GM21576 (cell line): ENCODE data around the gene ACOT7.
"Not testable (repeated sequence)": the region's sequence is repeated elsewhere in the genome, so short reads cannot be mapped to it uniquely, and the experiment has no call there.

ENCODE experiments used
- ATAC-seq: cut with Tn5 transposase; IDR thresholded peaks from one replicate; pipeline ENCODE4 v1.9.1; 2021; ENCODE audit warnings: mild to moderate bottlenecking, moderate library complexity; ENCODE audit not compliant: unreplicated experiment

Gene ACOT7

DNA sequence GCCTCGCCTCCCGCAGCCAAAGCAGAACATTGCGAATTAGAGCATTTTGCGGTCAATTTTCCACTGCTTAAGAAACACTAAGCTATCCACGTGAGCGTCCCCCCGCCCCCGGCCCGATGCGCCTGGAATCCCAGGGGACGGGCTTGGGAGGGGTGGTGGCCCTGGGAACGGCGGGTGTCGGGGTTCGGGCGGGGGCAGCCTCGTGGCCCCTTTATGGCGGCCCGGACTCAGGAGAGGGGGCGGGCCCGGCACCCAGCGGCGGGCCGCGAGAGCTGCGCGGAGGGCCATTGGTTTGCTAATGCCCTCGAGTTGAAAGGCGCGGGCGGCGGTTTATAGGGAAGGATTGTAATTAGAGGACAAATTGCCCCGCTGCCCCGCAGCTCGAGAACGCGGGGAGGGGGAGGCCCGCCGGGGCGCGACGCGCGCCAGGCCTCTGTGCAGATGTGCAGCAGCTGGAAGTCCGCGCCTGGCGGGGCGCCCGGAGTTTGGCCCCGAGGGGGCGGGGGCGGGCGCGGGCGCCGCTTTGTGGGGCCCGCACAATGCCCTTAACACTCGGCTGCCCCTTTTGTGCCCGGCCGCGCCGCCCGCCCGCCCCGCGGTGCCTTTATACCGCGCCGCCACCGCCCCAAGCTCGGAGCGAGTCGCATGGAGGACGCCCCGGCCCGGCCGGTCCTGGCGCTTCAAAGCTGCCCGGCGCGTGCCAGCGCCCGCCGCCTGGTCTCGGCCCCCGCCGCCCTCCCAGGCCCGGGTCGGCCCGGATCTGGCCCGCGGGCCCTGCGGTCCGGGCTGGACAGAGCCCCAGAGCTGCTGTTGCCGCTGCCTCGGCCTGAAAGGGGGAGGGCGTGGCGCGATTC lies 151.5 kb downstream of the ACOT7 start:
- ATAC-seq: no peak

GRCh38 chr1:6241107-6241886 lies 152.3 kb downstream of the ACOT7 start:
- no peak for ATAC-seq

GRCh38 chr1:6239950-6240768 lies 153.4 kb downstream of the ACOT7 start:
- ATAC-seq: no peak

GRCh38 chr1:6239213-6239752 lies 154.3 kb downstream of the ACOT7 start:
- no peak for ATAC-seq

GRCh38 chr1:6237093-6237492 lies 156.5 kb downstream of the ACOT7 start:
- ATAC-seq: no peak

- ATAC-seq: peak; percentile 31
These were observed 158.3 kb downstream of the ACOT7 start for GRCh38 chr1:6235296-6235677.

DNA sequence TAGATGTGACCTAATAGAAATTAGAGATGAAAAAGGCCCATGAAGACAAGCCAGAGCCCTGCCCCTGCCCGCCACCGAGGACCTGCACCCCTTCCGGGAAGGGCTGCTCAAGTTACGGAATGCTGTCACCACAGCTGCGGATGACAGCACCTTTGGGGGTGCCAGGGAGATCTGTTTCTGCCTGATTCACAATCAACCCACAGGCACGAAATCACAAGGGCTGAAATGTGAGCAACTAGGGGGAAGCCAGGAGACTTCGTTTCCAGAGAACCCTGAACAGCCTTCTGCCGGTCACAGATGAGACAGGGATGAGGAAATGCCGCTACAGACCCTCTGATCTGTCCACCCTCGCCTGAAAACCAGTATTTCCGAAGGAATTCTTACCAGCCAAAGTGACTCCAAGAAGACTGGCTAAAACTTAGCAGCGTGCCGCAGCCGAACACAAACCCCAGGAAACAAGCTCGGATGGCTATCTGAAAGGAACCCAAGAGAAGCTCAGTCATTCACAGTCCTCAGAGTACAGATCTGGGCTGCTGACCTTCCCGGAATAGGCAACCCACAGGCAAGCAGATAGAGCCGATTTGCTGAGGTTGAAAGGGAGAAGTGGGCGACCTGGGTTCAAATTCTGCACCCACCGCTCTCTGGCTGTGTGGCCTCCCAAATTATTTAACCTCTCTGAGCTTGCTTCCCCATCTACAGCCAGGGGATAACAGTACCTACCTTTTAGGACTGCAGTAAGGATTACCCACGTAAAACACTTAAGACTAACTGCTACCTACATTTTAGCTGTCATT lies 158.9 kb downstream of the ACOT7 start:
- no peak for ATAC-seq

DNA sequence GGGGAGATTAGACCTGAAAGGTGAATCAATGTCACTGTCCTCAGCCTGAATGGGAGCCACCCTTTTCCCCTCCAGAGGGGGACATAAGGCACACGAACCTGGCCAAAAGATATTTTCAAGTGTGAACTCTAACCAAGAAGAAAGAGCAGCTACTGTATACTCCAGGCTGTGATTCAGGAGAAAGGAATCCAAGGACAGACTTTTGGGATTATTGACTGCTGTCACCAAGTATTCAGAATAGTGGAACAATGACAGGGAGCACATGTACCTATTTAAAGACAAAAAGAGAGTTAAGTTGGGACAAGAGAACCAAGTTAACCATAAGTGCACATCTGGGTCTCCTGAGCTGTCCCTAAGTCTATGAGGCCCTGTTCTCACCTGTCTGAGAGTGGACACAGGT lies 160.2 kb downstream of the ACOT7 start:
- ATAC-seq: no peak

DNA sequence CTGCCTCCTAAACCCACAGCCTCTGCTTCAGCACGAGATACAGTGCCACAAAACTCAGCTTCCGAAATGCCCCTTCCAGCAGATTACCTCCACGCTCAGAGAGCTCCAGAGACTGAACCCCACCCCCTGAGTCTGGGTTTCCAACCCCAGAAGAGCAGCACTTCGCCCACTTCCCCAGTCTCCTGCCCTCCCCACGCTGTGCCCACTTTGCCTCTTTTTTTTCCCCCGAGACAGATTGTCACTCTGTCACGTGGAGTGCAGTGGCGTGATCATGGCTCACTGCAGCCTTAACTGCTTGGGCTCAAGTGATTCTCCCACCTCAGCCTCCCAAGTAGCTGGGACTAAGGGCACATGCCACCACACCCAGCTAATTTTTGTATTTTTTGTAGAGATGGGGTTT lies 167.9 kb downstream of the ACOT7 start:
- ATAC-seq: no peak

DNA sequence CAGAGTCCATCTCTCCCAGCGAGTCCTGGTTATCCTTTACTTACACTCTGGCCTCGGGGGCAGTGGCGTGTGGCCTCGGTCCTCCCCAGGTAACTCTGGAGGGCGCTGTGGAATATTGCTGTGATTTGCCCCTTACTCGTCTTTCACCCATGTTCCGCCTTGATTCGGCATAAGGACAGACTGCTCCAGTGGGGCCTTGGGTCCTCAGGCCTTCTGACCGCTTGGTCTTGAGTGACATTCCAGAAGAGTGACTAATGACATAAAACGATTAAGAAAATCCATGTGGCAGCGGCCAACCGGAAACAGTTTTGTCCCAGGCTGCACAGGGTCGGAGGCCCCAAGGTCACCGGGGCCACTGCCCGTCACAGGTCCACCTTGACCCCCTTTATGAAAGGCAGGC lies 168.8 kb downstream of the ACOT7 start:
- no peak for ATAC-seq

DNA sequence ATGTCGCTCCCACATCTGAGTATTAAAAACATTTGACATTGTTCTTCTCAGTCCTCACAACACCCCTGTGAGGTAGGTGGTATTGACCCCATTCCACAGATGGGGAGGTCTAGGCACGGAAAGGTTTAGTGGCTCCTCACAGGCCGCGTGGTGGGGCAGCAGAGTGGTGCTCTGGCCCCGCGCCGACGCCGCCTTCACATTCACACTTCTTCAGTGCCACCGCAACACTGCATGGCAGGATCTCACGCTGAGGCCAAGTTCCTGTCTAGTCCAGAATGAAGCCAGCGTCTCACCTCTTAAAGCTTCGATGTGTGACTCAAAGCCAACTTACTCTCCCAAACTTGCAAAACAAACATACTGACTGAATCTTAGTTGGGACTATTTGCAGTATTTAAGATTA lies 169.9 kb downstream of the ACOT7 start:
- ATAC-seq: no peak

- no peak for ATAC-seq
These were observed 170.9 kb downstream of the ACOT7 start for GRCh38 chr1:6222636-6223035.

- ATAC-seq: no peak
These were observed 172.3 kb downstream of the ACOT7 start for GRCh38 chr1:6221210-6221784.

DNA sequence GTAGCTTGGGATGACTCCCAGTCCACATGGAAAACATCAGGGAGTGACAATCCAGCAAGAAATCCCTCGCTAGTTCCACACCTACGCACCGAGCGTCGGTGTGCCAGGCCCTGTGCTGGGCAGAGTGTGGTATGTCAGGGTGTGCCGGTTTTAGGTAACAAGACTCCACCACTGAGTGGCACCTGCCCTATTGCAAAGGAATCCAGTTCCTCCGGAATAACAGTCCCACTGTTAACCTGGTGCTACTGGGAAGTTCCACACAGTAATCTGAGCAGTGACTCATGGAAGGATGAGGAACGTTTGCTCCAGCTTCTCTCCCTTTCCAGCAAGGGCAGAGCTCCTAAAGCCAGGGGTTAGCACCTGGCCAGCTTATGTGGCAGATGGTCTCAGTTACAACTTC lies 173.3 kb downstream of the ACOT7 start:
- no peak for ATAC-seq

GRCh38 chr1:6219641-6220040 lies 173.9 kb downstream of the ACOT7 start:
- ATAC-seq: not testable (repeated sequence)

- no peak for ATAC-seq
These were observed 175.0 kb downstream of the ACOT7 start for GRCh38 chr1:6218375-6219164.
